Fibroblast of the aortic adventitia (primary cell): Measurements from ENCODE around the gene TOPORS. TPM values are rescaled to one million over a fixed set of nuclear protein-coding genes. Genes with fewer than 3 reads are reported as not detected.

ENCODE experiments used
- DNase-seq: peaks from one replicate; pipeline ENCODE4 v3.0.0-alpha.2; 2010; ENCODE audit warnings: low read depth
- H3K4me3 ChIP-seq: 2 replicates; pipeline ENCODE4 v1.5.1; 2011; ENCODE audit warnings: low read depth, mild to moderate bottlenecking, control low read depth, low read length, moderate library complexity
- CTCF ChIP-seq: IDR thresholded peaks from 2 replicates; pipeline ENCODE4 v1.5.1; 2011; ENCODE audit warnings: mild to moderate bottlenecking, low read length, control low read depth, inconsistent platforms; ENCODE audit not compliant: insufficient read depth
- total RNA-seq: library from RNA; depleted of rRNA; stranded (reverse); fragments of >200 nt; gene quantifications from 2 replicates; pipeline ENCODE4 v1.2.3, GENCODE V29; 2012; ENCODE audit warnings: low replicate concordance

TOPORS gene
- total RNA-seq, 1 donor, result 40.6 TPM

DNA sequence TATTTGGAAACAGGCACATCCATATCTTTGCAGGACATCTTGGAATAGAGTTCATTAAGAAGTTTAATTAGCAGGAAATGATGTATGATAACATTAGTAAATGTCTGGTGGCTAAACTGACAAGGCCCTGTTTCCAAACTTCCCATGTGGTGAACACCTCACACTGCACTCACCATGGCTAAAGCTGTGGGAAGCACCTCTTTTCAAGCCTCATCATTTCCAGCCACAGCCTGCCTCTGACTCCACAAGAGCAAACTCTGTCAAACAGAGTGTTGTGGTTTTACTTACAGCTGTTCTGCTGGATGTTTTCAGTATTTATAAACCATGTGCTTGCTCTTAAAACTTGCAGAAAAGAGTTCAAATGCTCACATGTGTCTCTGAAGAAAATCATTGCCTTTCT, 35.5 kb upstream of the TOPORS start:
- no peak for DNase-seq
- no peak for TF ChIP-seq CTCF
- no peak overlapping the region for H3K4me3 ChIP-seq

DNA sequence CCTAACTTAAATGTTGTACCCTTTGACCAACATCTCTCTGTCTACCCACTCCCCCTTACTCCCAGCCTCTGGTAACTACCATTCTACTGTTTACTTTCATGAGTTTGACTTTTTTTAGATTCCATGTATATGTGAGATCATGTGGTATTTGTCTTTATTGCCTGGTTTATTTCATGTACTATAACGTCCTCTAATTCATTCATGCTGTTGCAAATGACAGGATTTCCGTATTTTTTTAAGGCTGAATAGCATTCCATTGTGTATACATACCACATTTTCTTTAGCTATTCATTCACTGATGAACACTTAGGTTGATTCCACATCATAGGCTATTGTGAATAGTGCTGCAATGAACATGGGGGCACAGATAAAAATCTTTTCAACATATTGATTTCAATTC, 32.4 kb upstream of the TOPORS start:
- H3K4me3 ChIP-seq, result no peak overlapping the region
- peak; percentile 19 for DNase-seq
- TF ChIP-seq CTCF, result no peak

DNA sequence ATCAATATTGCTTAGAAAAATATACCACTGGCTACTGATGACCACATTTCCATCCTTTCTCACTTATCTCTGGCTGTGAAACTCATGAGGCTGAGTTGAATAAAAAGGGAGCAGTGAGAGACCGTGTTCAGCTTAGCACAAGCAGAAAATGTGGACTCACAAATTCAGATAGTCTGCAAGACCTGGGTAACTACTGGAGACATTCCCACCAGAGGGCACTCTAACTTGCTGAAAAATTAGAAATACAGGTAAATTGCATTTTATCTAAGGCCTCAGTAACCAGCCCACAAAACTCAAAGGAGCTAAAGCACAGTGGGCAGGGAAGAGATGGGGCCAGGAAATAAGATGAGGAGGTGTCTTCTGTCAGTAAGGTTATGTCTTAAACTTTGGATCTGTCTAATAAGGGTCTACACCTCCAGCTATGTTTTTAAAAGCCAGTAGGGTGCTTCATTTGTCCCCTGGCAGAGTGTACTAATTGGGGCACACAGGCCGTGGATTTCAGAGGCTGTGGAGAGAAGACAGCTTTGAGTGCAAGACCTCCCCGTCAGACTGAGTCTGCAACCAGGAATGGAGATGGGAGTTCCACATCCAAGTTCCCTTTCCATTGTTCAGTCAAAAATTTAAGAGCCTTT, 29.2 kb upstream of the TOPORS start:
- TF ChIP-seq CTCF, result peak; percentile 71
- DNase-seq, result peak; percentile 83
- H3K4me3 ChIP-seq, result no peak overlapping the region

DNA sequence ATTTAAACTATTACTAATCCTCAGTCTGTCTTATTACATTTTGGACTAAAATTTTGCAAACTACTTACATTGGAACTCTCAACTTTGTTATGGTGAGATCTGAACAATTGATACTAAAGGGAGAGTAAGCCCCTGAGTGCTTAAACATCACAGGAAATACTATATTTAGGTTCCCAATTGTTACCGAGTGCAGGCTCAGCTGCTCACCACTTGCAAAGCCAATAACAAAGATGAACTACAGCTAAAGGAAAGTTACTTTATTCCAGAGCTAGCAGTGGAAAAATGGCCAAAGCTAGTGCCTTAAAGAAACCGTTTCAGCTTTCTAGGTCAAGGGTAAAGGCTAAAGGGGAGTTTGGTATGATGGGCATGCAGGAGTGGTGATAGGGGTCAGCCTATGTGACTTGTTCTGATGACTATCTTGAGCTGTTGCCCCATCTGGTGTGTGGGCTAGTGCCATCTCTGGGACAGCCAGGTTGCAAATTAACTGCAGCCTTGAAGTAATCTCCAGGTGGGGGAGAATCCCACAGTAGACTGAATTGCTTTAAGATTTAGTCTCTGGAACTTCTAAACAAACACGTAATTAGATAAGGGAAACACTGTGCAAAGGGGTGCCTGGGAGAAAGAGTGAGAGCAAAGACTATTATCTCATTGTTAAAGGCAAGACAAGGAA, 28.4 kb upstream of the TOPORS start:
- DNase-seq, result no peak
- no peak for TF ChIP-seq CTCF
- no peak overlapping the region for H3K4me3 ChIP-seq

DNA sequence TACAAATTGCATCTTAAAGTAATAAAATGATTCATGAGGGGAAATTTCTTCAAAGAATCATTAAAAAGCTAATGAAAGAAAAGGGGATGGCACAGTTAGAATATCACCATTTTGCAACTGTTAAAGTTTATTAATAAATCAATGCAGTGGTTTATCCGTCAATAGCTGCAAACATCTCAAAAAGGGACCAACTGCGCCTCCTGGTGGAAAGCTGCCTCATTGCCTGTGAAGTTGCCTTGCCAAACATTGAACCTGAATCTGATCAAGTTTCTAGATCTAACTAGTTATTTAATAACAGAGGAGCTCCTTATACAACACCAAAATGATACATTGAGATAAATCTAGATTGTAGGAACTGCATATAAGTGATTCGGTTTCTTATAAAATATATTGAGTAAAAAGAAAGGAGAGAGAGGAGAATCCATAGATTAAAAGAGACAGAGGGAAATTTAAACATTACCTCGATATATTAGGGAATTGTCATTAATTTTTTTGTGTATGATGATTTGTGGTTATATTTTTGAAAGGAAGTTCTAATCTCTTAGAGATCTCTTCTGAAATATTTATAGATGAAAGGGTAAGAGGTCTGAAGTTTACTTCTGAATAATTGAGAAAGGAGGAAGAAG, 27.4 kb upstream of the TOPORS start:
- TF ChIP-seq CTCF, result peak; percentile 97
- peak; percentile 75 for DNase-seq

GRCh38 chr9:32578976-32579375, 26.6 kb upstream of the TOPORS start:
- no peak overlapping the region for H3K4me3 ChIP-seq
- DNase-seq, result no peak
- no peak for TF ChIP-seq CTCF

More for the DNA sequence above, 27.4 kb upstream of the TOPORS start:
- H3K4me3 ChIP-seq, result no peak overlapping the region
